Skin of body (tissue), 2 donors: ENCODE measurements around the gene CYP4A11. TPM values are rescaled to one million over a fixed set of nuclear protein-coding genes. Genes with fewer than 3 reads are reported as not detected.
"Not testable (repeated sequence)": the region's sequence is repeated elsewhere in the genome, so short reads cannot be mapped to it uniquely, and the experiment has no call there.

Source experiments
- DNase-seq: peaks from one replicate; lab custom pipeline; 2025; lab: John Stamatoyannopoulos, UW
- total RNA-seq: library from RNA; depleted of rRNA; stranded (reverse); fragments of >200 nt; gene quantifications from one replicate; pipeline ENCODE4 v1.2.3, GENCODE V29; 2014

CYP4A11 gene
- total RNA-seq: not detected

GRCh38 chr1:46941135-46941694 is at the start of gene CYP4A11:
TSS of gene CYP4A11 (minus strand) at chr1:46941476. CDS start at chr1:46941433, 43 bp downstream.
- no peak for DNase-seq

GRCh38 chr1:46990541-46990940 is 49.3 kb upstream of the CYP4A11 start:
- not testable (repeated sequence) for DNase-seq

GRCh38 chr1:46983830-46984586 is 42.7 kb upstream of the CYP4A11 start:
- DNase-seq: no peak

- DNase-seq: no peak
Observed at GRCh38 chr1:46983166-46983829, 42.0 kb upstream of the CYP4A11 start.

GRCh38 chr1:46969014-46969619 is 27.8 kb upstream of the CYP4A11 start:
- no peak for DNase-seq

- not testable (repeated sequence) for DNase-seq
Observed at GRCh38 chr1:46962272-46962671, 21.0 kb upstream of the CYP4A11 start.

GRCh38 chr1:46961066-46961758 is 19.9 kb upstream of the CYP4A11 start:
- no peak for DNase-seq

GRCh38 chr1:46960250-46960649 is 19.0 kb upstream of the CYP4A11 start:
- no peak for DNase-seq

- DNase-seq: not testable (repeated sequence)
Observed at GRCh38 chr1:46955116-46955515, 13.8 kb upstream of the CYP4A11 start.

- not testable (repeated sequence) for DNase-seq
Observed at GRCh38 chr1:46953847-46954246, 12.6 kb upstream of the CYP4A11 start.

GRCh38 chr1:46949417-46949666 is 8.1 kb upstream of the CYP4A11 start:
- DNase-seq: not testable (repeated sequence)

GRCh38 chr1:46948629-46949416 is 7.5 kb upstream of the CYP4A11 start:
- DNase-seq: no peak

- DNase-seq: not testable (repeated sequence)
Observed at GRCh38 chr1:46947706-46948105, 6.4 kb upstream of the CYP4A11 start.

GRCh38 chr1:46942086-46942485 is 810 bp upstream of the CYP4A11 start:
- DNase-seq: no peak

GRCh38 chr1:46940307-46940706 is 969 bp downstream of the CYP4A11 start:
- no peak for DNase-seq

- no peak for DNase-seq
Observed at GRCh38 chr1:46937270-46937669, 4.0 kb downstream of the CYP4A11 start.

GRCh38 chr1:46936788-46937187 is 4.5 kb downstream of the CYP4A11 start:
- no peak for DNase-seq

GRCh38 chr1:46934852-46935251 is 6.4 kb downstream of the CYP4A11 start:
- not testable (repeated sequence) for DNase-seq

GRCh38 chr1:46932020-46932419 is 9.3 kb downstream of the CYP4A11 start:
- not testable (repeated sequence) for DNase-seq

- DNase-seq: no peak
Observed at GRCh38 chr1:46931151-46931550, 10.1 kb downstream of the CYP4A11 start.

- DNase-seq: no peak
Observed at GRCh38 chr1:46927249-46927835, 13.9 kb downstream of the CYP4A11 start.
